SK-N-SH treated with all-trans-retinoic acid at 6 μM for 48 hours (cell line): Measurements from ENCODE around the gene MAGI3.

ENCODE experiments used
- ZNF565 ChIP-seq: fragments of 450-650 bp; formaldehyde crosslinking; conservative IDR thresholded peaks from 2 replicates; pipeline ENCODE4 v1.5.0; 2020; ENCODE audit warnings: low read depth, mild to moderate bottlenecking, moderate library complexity
- TF ChIP-seq, protein P1 (sequence below): fragments of 250-450 bp; sonication (Bioruptor Pico); IDR thresholded peaks from 2 replicates; pipeline ENCODE4 v1.5.1; 2020; ENCODE audit warnings: low read depth, mild to moderate bottlenecking, moderate library complexity
- TF ChIP-seq, protein P2 (sequence below): fragments of 250-450 bp; sonication (Bioruptor Pico); IDR thresholded peaks from 2 replicates; pipeline ENCODE4 v1.8.0; 2020; ENCODE audit warnings: mild to moderate bottlenecking, moderate library complexity, borderline replicate concordance

DNA sequence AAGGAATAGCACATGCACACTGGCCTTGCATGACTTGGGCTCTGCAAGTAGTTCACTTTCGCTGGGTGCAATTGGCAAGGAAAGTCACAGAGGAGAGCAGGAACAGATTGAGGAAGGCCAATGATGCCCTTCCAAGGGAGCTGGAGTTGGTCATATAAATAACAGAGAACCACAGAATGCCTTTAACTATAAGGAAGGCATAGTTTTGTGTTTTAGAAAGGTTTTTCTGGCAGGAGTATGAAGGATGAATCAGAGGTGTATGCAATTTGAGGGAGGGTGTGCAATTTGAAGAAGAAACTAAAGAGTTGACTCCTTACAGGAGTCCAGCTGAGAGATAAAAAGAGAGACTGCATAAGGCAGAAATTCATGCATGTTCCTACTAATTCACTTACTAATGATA lies 256.8 kb downstream of the MAGI3 start:
- TF ChIP-seq, protein P1, sequence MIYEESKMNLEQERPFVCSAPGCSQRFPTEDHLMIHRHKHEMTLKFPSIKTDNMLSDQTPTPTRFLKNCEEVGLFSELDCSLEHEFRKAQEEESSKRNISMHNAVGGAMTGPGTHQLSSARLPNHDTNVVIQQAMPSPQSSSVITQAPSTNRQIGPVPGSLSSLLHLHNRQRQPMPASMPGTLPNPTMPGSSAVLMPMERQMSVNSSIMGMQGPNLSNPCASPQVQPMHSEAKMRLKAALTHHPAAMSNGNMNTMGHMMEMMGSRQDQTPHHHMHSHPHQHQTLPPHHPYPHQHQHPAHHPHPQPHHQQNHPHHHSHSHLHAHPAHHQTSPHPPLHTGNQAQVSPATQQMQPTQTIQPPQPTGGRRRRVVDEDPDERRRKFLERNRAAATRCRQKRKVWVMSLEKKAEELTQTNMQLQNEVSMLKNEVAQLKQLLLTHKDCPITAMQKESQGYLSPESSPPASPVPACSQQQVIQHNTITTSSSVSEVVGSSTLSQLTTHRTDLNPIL (CRISPR knock-in tag), result no peak
- TF ChIP-seq, protein P2, sequence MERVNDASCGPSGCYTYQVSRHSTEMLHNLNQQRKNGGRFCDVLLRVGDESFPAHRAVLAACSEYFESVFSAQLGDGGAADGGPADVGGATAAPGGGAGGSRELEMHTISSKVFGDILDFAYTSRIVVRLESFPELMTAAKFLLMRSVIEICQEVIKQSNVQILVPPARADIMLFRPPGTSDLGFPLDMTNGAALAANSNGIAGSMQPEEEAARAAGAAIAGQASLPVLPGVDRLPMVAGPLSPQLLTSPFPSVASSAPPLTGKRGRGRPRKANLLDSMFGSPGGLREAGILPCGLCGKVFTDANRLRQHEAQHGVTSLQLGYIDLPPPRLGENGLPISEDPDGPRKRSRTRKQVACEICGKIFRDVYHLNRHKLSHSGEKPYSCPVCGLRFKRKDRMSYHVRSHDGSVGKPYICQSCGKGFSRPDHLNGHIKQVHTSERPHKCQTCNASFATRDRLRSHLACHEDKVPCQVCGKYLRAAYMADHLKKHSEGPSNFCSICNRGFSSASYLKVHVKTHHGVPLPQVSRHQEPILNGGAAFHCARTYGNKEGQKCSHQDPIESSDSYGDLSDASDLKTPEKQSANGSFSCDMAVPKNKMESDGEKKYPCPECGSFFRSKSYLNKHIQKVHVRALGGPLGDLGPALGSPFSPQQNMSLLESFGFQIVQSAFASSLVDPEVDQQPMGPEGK (CRISPR knock-in tag), result no peak
- TF ChIP-seq ZNF565, result no peak
